ENCODE results near the gene CCDC50.

Gene CCDC50

DNA sequence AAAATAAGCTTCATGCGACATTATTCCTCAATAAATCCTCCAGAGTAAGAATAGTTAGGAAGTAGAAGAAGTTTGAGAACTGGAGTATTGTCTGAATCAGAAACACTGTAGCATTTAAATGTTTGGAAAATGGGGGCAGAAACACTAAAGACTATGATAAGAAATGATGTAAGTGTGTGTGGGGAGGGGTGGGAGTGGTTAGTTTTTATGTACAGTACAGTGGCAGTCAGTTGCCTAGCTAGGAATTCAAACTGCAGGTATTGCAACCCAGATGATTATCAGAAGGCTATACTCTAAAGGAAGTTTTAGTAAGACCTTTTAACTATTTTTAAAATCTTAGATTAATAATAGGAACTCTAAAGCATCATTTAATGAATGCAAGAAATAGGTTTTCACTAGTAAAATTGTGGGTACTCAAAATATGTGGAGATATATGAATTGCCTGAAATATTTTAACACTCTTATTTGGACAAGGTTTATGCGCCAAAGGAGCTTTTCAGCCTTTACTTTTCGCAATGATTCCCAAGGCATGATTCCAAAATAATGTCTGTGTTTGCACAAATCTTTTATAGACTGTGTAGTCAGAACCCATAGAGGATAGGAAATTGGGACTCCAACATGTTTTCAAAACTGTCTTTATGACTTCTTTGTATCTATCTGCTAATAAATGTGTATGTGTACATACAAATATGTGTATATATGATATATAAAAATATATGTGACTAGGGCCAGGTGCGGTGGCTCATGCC lies 8.0 kb upstream of the CCDC50 start:
- no peak for DNase-seq

GRCh38 chr3:191324936-191325335 lies 4.3 kb upstream of the CCDC50 start:
- no peak for DNase-seq

DNA sequence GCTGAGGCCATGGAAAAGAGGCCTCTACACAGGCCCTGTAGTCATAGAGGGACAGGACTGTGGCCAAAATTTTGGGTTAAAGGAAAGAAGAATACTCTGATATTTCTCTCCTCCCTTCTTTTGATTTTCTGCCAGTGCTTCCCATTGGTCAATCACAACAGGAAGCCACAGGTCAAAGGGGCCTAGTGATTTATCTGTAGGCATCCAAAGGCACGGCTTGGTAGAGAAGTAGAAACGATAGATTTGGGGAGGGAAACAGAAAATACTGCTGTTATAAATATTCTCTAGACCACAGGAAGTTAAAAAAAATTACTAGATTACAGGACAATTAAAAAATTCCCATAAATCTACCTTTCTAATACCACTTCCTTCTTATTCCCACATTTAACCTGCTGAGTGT lies 1.7 kb upstream of the CCDC50 start:
- no peak for DNase-seq

DNA sequence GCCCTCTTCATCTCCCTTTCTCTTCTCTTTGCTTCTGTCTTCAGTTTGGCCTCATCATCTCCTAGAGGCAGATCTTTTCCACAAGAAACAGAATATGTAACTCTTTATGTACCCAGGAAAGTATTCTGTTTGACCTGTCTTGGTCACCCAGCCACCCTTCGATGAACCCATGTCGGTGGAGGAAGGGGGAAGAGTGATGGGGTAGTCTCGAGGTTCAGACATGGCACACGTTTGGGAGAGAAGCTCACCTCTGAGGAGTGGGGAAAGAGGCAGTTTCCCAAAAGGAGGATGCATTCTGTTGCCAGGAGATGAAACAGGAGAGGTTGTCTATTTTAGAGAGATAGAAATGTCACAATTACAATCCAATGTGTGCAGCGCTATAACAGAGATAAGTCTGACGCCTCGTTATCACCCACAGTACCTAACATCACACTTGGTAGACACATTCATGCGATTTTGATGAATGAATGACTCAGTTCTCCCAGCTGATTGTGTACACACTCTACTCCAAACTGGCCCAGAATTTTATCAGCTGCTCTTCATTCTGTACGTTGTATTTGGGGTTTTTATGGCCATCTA lies 722 bp upstream of the CCDC50 start:
- DNase-seq = no peak

- no peak for DNase-seq
Observed at GRCh38 chr3:191329654-191330529, 698 bp downstream of the CCDC50 start, which contains the start of gene UTS2B. TSS of gene UTS2B (minus strand) at chr3:191330526. CDS start at chr3:191282189, 48,337 bp downstream.

DNA sequence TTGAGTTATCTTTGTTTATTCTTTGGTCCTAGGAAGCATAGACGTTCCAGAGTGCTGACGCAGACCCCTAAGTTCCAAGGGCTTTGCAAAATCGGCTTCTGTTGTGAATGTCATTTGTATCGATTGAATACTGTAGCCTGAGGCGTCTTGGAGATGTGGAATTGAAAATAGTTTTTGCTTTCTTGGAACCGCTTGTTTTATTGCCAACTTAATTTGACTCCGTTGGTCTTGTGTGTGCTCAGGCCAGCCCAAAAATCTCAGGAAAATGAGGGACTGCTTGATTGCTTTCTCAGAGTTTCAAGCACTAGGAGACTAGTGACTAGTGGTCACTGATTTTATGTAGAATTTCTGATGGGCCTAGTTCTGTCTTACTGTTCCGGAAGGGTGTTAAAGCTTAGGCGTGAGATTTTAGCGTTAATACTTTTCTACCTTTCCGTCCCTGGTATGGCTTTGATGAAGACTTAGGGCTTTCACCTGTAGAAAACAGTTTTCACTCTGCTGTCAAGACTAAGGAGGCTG lies 1.4 kb downstream of the CCDC50 start:
- DNase-seq = no peak

DNA sequence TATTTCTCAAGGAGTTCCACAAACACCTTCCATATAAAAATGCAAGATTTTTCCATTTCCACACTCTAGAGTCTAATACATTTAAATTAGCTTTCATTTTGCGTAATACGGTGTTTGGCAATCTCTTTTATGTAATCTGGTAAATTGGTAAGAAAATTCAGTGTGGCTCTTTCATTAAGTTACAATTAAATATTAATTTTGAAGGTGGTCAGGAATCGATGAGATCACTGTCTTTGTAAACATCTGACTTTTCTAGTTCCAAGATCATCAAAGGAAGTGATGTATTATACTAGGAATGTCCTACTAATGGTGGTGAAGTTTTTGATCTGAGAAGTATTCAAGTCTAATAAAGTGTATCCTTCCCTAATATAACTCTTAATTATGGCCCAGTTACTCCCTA lies 2.2 kb downstream of the CCDC50 start:
- DNase-seq = no peak

DNA sequence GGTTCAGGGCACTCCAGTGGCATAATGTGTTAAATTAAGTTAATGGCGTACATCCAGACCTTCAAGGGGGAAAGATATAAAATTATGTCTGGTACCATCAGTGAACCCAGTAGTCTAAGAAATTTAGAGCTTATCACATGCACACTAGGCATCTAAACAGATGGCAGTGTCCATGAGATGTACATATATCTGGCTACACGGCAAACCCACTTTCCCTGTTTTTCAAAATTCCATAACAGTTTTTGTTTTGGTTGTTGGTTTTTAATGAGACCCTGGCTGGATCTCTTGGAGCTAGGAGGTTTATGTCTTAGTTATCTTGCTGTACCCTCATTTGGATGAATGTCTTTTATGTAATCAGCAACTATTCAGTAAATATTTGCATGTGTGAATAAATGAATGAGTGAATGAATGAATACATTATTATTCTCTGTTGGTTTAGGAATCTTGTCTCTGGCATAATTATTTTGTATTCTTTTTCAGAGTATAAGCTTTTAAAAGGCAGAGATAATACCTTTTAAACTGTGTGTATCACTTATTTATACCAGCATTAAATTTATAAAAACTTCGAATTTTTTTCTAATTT lies 4.2 kb downstream of the CCDC50 start:
- no peak for DNase-seq

DNA sequence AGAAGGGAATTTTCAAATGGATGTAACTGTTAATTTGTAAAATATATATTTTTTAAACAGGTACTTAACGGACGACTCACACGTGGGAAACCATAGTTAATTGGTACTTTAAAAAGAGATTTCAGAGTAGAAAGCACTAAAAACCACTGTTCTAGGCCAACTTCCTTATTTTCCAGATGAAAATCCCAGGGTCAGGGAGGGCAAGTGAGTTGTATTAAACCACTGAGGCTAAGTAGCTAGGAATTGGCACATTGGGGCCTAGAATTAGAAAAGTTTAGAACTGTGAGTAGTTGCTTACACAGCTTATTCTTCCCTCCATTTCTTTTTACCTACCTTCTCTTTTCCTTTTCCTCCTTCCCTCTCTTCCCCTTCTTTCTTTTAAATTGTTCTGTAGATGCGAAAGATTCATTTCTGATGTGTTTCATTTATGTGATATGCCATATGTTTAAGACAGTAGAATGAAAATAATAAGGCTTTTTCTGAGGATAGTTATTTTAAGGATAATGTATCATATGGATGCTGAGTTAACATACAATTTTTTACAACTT lies 5.2 kb downstream of the CCDC50 start:
- no peak for DNase-seq

DNA sequence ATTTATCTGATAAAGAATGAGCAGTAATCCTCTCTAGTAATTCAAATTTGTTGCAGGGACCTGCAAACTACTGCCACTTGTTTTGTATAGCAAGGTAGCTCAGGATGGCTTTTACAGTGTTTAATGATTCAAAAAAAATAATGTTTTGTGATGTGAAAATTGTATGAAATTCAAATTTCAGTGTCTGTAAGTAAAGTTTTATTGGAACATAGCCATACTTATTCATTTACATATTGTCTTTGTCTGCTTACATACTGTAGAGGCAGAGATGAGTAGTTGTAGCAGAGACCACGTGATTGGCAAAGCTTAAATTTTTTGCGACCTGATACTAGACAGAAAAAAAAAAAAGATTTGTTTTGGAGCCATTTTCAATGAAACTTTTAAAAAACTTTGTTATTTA lies 7.6 kb downstream of the CCDC50 start:
- no peak for DNase-seq

DNA sequence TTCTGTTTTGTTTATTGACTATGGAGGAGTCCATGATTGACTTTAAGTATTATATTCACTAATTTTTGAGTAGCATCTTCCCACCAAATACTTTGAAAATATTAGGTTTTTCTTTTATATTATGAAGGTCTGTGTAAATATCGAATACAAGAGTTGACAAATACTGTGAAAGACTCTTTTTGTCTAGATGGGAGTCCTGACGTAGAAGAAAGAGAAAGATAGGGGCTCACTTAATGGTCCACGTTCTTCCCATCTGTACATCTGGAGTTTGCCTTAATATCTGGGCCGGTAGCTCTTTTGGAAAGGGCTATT lies 8.9 kb downstream of the CCDC50 start:
- DNase-seq = no peak

- no peak for DNase-seq
Observed at GRCh38 chr3:191339316-191339917, 10.2 kb downstream of the CCDC50 start.

GRCh38 chr3:191340351-191340750 lies 11.2 kb downstream of the CCDC50 start:
- no peak for DNase-seq

DNA sequence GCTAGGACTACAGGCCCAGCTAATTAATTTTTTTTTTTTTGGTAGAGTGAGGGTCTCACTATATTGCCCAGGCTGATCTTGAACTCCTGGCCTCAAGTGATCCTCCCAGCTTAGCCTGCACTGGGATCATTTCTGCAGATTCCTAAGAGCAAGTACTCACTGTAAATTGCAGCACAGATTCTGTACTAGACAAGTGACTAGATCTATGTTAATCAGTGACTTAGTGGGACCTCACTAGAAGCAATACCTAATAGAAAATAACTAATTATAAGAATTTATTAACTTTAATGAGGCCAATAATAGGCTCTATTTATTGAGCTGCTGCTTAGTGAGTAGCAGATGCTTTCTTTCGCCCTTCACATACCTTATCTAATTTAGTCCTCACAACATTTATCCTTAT lies 11.8 kb downstream of the CCDC50 start:
- DNase-seq = no peak

- no peak for DNase-seq
Observed at GRCh38 chr3:191342006-191342405, 12.8 kb downstream of the CCDC50 start.

DNA sequence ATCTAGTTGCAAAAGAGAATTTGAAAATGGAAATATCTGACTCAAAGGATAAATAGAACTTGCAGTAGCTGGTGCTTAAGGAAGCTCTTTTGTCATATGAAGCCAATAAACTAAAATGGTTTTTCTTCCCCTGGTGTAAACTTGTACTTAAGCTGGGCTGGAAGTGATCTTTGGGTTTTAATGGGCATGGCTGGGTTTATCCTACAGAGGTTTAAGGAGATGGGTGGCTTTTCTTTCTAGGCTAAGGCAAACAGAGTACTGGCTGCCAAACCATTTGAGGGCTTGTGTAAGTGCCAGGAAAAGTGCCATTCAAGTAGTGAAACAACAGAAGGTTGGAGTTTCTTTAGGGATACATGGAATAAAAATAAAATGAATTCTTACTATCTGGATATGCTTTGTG lies 13.2 kb downstream of the CCDC50 start:
- DNase-seq = no peak

DNA sequence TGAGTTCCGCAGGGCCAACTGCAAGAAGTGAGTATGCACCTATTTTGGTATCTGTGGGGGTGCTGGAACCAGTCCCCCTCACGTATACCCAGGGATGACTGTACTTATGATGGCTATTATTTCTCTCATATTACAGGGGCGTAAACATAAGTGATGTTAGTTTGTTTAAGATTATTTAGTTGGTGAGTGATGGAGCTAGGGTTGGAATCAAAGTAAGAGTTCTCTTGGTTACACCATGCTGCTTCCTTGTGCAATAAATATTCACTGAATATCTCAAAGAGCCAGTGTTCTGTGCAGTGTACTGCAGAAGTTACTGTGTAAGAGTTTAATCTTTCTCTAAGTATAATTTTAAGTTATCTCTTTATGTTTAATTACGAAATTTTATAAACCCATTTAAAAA lies 13.9 kb downstream of the CCDC50 start:
- no peak for DNase-seq

DNA sequence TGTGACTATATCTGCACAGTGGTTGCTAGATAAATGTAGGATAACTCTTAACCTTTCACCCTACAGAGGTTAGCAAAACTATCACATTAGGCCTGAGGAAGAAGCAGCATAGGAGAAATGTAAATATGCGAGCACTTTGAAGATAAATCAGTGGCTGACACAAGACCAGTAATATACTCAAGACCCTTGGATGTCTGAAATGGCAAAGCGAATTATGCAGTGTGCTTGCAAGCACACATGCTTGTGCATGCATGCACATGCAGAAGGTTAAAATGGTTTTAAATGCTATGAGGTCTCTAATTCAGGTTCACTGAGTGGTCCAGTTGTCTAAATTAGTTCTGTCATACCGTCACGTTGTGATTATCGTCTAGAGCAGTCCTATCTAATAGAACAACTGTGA lies 14.7 kb downstream of the CCDC50 start:
- no peak for DNase-seq

GRCh38 chr3:191345334-191345733 lies 16.1 kb downstream of the CCDC50 start:
- no peak for DNase-seq

DNA sequence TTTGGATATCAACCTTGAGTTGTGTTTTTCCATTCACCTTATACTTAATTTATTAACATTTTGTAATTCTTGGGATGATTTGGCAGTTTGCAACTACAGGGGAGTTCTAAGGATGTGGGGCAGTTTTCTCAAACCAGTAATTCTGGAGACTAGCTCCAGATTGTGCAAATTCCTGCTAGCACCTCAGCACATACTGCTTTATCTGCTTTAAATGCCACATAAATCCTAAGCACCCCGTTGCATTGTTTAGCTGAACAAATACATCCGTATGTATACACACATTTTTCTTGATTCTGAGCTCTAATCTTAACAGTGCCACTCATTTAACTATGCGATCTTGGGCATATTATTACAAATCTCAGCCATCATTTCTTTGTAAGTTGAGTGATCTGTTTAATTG lies 18.0 kb downstream of the CCDC50 start:
- no peak for DNase-seq

DNA sequence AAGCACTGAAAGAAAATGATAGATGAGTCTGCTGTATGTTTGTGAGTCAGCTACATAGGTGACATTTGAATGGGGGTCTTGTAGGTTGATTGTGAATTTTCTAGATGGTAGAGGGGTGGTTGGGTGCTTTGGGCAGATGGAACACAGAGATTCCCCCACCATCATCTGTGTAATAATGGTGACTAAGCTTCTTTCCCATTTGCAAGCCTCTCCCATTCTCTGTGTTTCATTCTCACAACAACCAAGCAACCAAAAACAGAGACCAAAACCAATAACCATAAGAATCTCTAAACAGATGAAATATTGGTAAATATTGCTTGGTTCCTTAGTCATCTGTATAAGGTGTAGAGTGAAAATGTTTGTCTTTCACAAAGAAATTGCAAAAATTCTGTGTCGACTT lies 18.9 kb downstream of the CCDC50 start:
- DNase-seq = no peak

GRCh38 chr3:191350396-191351090 lies 21.3 kb downstream of the CCDC50 start:
- DNase-seq = no peak

Measured in activated gamma-delta T cell (primary cell).